Measurements from ENCODE around the gene SPATA46. TPM values are rescaled to one million over a fixed set of nuclear protein-coding genes. Genes with fewer than 3 reads are reported as not detected.
"Not testable (repeated sequence)": the region's sequence is repeated elsewhere in the genome, so short reads cannot be mapped to it uniquely, and the experiment has no call there.

The SPATA46 gene
- not detected in 2 replicates for total RNA-seq
- long read RNA-seq: 0 reads

GRCh38 chr1:162376691-162377090 lies at the start of gene SPATA46:
Gene SPATA46, minus strand, starts transcription at chr1:162376854. Its CDS starts 64 bp downstream, at chr1:162376790.
- Mint-ChIP-seq H3K4me3 (no peak within 1 kb of the TSS), H3K9me3 (no peaks in the 10 kb centered on the region), H3K27ac (ENCODE audit: unreplicated experiment) (no peak within 1 kb of the TSS), H3K4me1 (peaks cover 5% of the 10 kb centered on the region), H3K36me3 (ENCODE audit: low read depth) (no peaks in the 10 kb centered on the region), H3K27me3 (ENCODE audit: low read depth) (no peaks in the 10 kb centered on the region)
- TF ChIP-seq CTCF (conservative IDR thresholded peaks at IDR 0.05): no peak
- no peak for DNase-seq (ENCODE audit: low read depth, low spot score)

DNA sequence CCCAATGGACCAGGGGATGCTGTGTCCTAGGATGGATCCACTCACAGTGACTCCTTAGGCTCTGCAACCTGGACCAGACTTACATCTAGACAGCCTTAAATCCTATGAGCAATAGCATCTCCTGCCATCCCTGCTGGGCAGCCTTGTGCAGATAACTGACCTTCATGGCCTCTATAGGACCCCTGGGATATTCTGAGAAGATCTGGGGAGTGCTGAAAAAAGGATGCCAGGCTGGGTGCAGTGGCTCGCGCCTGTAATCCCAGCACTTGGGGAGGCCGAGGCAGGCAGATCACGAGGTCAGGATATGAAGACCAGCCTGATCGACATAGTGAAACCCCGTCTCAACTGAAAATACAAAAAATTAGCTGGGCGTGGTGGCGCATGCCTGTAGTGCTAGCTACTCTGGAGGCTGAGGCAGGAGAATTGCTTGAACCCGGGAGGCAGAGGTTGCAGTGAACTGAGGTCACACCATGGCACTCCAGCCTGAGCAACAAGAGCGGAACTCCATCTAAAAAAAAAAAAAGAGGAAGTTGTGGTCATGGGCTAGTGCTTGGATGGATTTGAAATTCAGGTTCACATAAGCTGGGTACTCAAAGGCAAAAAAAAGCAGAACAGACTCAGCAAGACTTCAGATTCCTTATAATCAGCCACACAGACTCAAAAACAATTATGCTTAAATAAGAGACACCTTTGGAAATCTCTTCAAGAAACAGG lies 46.2 kb upstream of the SPATA46 start:
- no peaks in the 10 kb centered on the region for H3K27me3 Mint-ChIP-seq (ENCODE audit: low read depth)
- no peak for TF ChIP-seq CTCF (conservative IDR thresholded peaks at IDR 0.05)
- H3K27ac Mint-ChIP-seq (ENCODE audit: unreplicated experiment): no peak overlapping the region

GRCh38 chr1:162421258-162422164 lies 44.9 kb upstream of the SPATA46 start:
- no peak overlapping the region for H3K27ac Mint-ChIP-seq (ENCODE audit: unreplicated experiment)
- TF ChIP-seq CTCF (conservative IDR thresholded peaks at IDR 0.05): no peak
- H3K9me3 Mint-ChIP-seq: peaks cover 23% of the 10 kb centered on the region
- no peak for DNase-seq (ENCODE audit: low read depth, low spot score)
- no peaks in the 10 kb centered on the region for H3K4me1 Mint-ChIP-seq
- no peaks in the 10 kb centered on the region for H3K27me3 Mint-ChIP-seq (ENCODE audit: low read depth)
- H3K4me3 Mint-ChIP-seq: no peak overlapping the region
- H3K36me3 Mint-ChIP-seq (ENCODE audit: low read depth): no peaks in the 10 kb centered on the region

More for the DNA sequence above, 46.2 kb upstream of the SPATA46 start:
- H3K36me3 Mint-ChIP-seq (ENCODE audit: low read depth): no peaks in the 10 kb centered on the region
- no peak for DNase-seq (ENCODE audit: low read depth, low spot score)
- H3K9me3 Mint-ChIP-seq: peaks cover 19% of the 10 kb centered on the region
- no peaks in the 10 kb centered on the region for H3K4me1 Mint-ChIP-seq
- H3K4me3 Mint-ChIP-seq: no peak overlapping the region

DNA sequence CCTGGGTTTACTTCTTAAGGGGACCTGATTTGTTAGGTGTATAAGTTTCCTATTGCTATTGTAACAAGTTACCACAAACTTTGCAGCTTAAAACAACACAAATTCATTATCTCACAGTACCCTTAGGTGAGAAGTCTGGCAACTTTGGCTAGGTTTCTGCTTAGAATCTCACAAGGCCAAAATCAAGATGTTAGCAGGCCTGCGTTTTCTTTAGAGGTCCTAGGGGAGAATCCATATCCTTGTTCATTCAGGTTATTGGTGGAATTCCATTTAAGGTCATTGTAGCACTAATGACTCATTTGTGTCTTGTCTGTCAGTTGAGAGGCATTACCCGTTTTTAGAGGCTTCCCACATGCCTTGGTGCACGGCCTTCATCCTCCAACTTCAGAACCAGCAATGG lies 43.5 kb upstream of the SPATA46 start:
- H3K27ac Mint-ChIP-seq (ENCODE audit: unreplicated experiment): no peak overlapping the region
- H3K9me3 Mint-ChIP-seq: peaks cover 19% of the 10 kb centered on the region
- H3K4me3 Mint-ChIP-seq: no peak overlapping the region
- TF ChIP-seq CTCF (conservative IDR thresholded peaks at IDR 0.05): no peak
- DNase-seq (ENCODE audit: low read depth, low spot score): no peak
- no peaks in the 10 kb centered on the region for H3K27me3 Mint-ChIP-seq (ENCODE audit: low read depth)
- H3K36me3 Mint-ChIP-seq (ENCODE audit: low read depth): no peaks in the 10 kb centered on the region
- H3K4me1 Mint-ChIP-seq: no peaks in the 10 kb centered on the region

DNA sequence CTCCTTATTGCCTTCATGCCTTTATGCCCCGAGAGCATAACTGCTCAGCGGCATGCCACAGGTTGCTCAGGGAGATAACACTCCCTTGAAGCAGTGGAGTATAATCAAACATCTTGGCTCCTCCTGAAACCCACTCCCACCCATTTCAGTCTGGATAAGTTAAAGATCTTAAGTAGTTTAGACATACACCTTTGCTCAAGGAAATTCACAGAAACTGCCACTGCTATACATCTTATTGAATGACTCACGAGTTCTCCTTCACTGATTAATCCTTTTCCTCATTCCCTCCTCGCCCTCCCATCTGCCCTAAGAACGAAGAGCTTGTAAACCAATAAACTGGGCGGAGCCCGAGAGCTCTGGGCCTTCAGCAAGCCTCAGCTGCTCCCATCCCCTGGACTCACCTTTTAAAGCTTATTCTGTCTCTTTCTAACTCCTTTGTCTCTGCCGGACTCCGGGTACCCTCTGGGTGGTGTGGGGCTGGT lies 42.8 kb upstream of the SPATA46 start:
- not testable (repeated sequence) for H3K27ac Mint-ChIP-seq (ENCODE audit: unreplicated experiment); H3K36me3 Mint-ChIP-seq (ENCODE audit: low read depth); H3K27me3 Mint-ChIP-seq (ENCODE audit: low read depth); H3K4me3 Mint-ChIP-seq; H3K4me1 Mint-ChIP-seq; DNase-seq (ENCODE audit: low read depth, low spot score)
- peaks cover 20% of the 10 kb centered on the region for H3K9me3 Mint-ChIP-seq

DNA sequence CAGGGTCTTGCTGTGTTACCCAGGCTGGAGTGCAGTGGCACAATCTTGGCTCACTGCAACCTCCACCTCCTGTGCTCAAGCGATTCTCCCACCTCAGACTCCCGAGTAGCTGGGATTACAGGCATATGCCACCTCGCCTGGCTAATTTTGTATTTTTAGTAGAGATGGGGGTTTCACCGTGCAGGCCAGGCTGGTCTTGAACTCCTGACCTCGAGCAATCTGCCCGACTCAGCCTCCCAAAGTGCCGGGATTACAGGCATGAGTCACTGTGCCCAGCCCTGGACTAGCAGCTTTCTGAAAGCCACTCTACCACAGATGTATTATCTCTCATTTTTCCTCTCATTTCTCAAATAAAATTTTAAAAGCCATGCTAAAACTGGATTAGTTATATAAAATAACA lies 41.9 kb upstream of the SPATA46 start:
- H3K4me1 Mint-ChIP-seq; H3K27me3 Mint-ChIP-seq (ENCODE audit: low read depth); DNase-seq (ENCODE audit: low read depth, low spot score); H3K27ac Mint-ChIP-seq (ENCODE audit: unreplicated experiment); H3K4me3 Mint-ChIP-seq; H3K36me3 Mint-ChIP-seq (ENCODE audit: low read depth): not testable (repeated sequence)
- peaks cover 17% of the 10 kb centered on the region for H3K9me3 Mint-ChIP-seq

Data from neural crest cell (in vitro differentiated cells).